ENCODE results near the gene DEXI. TPM values are rescaled to one million over a fixed set of nuclear protein-coding genes. Genes with fewer than 3 reads are reported as not detected.

The DEXI gene
- total RNA-seq, 1 donor = 34.0 TPM

DNA sequence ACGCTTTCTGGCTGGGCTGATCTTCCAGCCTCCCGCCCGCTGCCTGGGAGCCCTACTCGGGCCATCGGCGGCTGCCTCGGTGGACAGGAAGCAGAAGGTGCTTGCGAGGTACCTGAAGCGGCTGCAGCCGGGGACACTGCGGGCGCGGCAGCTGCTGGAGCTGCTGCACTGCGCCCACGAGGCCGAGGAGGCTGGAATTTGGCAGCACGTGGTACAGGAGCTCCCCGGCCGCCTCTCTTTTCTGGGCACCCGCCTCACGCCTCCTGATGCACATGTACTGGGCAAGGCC is 34.6 kb downstream of the DEXI start:
- H3K27me3 ChIP-seq (ENCODE audit: insufficient read depth, low read length) = no peaks in the 10 kb centered on the region

DNA sequence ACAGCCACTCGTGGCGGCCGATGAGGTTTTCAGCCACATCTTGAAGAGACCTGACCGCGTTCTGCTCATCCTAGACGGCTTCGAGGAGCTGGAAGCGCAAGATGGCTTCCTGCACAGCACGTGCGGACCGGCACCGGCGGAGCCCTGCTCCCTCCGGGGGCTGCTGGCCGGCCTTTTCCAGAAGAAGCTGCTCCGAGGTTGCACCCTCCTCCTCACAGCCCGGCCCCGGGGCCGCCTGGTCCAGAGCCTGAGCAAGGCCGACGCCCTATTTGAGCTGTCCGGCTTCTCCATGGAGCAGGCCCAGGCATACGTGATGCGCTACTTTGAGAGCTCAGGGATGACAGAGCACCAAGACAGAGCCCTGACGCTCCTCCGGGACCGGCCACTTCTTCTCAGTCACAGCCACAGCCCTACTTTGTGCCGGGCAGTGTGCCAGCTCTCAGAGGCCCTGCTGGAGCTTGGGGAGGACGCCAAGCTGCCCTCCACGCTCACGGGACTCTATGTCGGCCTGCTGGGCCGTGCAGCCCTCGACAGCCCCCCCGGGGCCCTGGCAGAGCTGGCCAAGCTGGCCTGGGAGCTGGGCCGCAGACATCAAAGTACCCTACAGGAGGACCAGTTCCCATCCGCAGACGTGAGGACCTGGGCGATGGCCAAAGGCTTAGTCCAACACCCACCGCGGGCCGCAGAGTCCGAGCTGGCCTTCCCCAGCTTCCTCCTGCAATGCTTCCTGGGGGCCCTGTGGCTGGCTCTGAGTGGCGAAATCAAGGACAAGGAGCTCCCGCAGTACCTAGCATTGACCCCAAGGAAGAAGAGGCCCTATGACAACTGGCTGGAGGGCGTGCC is 35.1 kb downstream of the DEXI start:
- Histone ChIP-seq H3K27ac (ENCODE audit: low read depth, low read length) (no peak overlapping the region), H3K4me1 (ENCODE audit: insufficient read depth, low read length) (no peaks in the 10 kb centered on the region), H3K4me3 (ENCODE audit: insufficient read depth, low read length) (no peak overlapping the region), H3K79me2 (ENCODE audit: insufficient read depth, low read length) (no peaks in the 10 kb centered on the region), H3K4me2 (ENCODE audit: insufficient read depth, low read length) (no peak overlapping the region), H4K20me1 (ENCODE audit: insufficient read depth, low read length) (no peaks in the 10 kb centered on the region), H3K9me3 (ENCODE audit: low read depth, low read length) (peaks cover 4% of the 10 kb centered on the region), H3K27me3 (ENCODE audit: insufficient read depth, low read length) (no peaks in the 10 kb centered on the region), H2AFZ (ENCODE audit: low read length) (no peak overlapping the region), H3K36me3 (ENCODE audit: insufficient read depth, low read length) (no peaks in the 10 kb centered on the region)
- TF ChIP-seq, protein P1, sequence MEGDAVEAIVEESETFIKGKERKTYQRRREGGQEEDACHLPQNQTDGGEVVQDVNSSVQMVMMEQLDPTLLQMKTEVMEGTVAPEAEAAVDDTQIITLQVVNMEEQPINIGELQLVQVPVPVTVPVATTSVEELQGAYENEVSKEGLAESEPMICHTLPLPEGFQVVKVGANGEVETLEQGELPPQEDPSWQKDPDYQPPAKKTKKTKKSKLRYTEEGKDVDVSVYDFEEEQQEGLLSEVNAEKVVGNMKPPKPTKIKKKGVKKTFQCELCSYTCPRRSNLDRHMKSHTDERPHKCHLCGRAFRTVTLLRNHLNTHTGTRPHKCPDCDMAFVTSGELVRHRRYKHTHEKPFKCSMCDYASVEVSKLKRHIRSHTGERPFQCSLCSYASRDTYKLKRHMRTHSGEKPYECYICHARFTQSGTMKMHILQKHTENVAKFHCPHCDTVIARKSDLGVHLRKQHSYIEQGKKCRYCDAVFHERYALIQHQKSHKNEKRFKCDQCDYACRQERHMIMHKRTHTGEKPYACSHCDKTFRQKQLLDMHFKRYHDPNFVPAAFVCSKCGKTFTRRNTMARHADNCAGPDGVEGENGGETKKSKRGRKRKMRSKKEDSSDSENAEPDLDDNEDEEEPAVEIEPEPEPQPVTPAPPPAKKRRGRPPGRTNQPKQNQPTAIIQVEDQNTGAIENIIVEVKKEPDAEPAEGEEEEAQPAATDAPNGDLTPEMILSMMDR (IDR thresholded peaks at IDR 0.05; ENCODE audit: extremely low read depth, low read depth, low read length) = no peak
- no peak for DNase-seq (ENCODE audit: insufficient read length, low spot score, missing footprints)

More for the DNA sequence above, 34.6 kb downstream of the DEXI start:
- peaks cover 4% of the 10 kb centered on the region for H3K9me3 ChIP-seq (ENCODE audit: low read depth, low read length)
- no peak overlapping the region for H2AFZ ChIP-seq (ENCODE audit: low read length)
- no peak for DNase-seq (ENCODE audit: insufficient read length, low spot score, missing footprints)
- no peak overlapping the region for H3K27ac ChIP-seq (ENCODE audit: low read depth, low read length)
- H3K4me1 ChIP-seq (ENCODE audit: insufficient read depth, low read length) = no peaks in the 10 kb centered on the region
- no peaks in the 10 kb centered on the region for H4K20me1 ChIP-seq (ENCODE audit: insufficient read depth, low read length)
- H3K79me2 ChIP-seq (ENCODE audit: insufficient read depth, low read length) = no peaks in the 10 kb centered on the region
- no peak overlapping the region for H3K4me3 ChIP-seq (ENCODE audit: insufficient read depth, low read length)
- TF ChIP-seq, protein P1 (IDR thresholded peaks at IDR 0.05; ENCODE audit: extremely low read depth, low read depth, low read length) = no peak
- no peak overlapping the region for H3K4me2 ChIP-seq (ENCODE audit: insufficient read depth, low read length)
- H3K36me3 ChIP-seq (ENCODE audit: insufficient read depth, low read length) = no peaks in the 10 kb centered on the region

DNA sequence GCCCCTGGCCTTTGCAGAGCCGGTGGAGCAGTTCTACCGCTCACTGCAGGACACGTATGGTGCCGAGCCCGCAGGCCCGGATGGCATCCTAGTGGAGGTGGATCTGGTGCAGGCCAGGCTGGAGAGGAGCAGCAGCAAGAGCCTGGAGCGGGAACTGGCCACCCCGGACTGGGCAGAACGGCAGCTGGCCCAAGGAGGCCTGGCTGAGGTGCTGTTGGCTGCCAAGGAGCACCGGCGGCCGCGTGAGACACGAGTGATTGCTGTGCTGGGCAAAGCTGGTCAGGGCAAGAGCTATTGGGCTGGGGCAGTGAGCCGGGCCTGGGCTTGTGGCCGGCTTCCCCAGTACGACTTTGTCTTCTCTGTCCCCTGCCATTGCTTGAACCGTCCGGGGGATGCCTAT is 35.8 kb downstream of the DEXI start:
- Histone ChIP-seq H2AFZ (ENCODE audit: low read length) (no peak overlapping the region), H3K4me2 (ENCODE audit: insufficient read depth, low read length) (no peak overlapping the region), H3K36me3 (ENCODE audit: insufficient read depth, low read length) (no peaks in the 10 kb centered on the region), H3K9me3 (ENCODE audit: low read depth, low read length) (peaks cover 4% of the 10 kb centered on the region), H3K4me3 (ENCODE audit: insufficient read depth, low read length) (no peak overlapping the region), H3K27me3 (ENCODE audit: insufficient read depth, low read length) (no peaks in the 10 kb centered on the region), H3K4me1 (ENCODE audit: insufficient read depth, low read length) (no peaks in the 10 kb centered on the region), H4K20me1 (ENCODE audit: insufficient read depth, low read length) (no peaks in the 10 kb centered on the region), H3K27ac (ENCODE audit: low read depth, low read length) (no peak overlapping the region), H3K79me2 (ENCODE audit: insufficient read depth, low read length) (no peaks in the 10 kb centered on the region)
- TF ChIP-seq, protein P1 (IDR thresholded peaks at IDR 0.05; ENCODE audit: extremely low read depth, low read depth, low read length) = no peak
- no peak for DNase-seq (ENCODE audit: insufficient read length, low spot score, missing footprints)

DNA sequence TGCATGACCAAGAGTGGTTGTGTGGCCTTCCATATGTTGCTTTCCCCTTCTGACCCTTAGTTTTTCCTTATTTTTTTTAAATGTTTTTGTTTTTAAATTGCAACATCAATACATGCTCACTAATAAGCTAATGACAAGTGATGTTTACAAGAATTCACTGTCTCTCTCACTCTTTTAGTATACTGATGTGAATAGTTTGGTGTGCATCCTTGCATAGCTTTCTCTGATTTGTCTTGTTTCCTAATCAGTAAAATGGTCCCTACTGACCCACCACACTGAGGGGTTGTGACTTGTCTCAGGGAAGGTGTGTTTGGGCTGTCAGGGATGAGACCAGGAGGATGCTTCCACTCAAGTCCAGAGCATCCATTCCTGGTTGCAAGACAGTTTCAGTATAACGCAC is 39.3 kb downstream of the DEXI start:
- TF ChIP-seq, protein P1 (IDR thresholded peaks at IDR 0.05; ENCODE audit: extremely low read depth, low read depth, low read length) = no peak
- H4K20me1 ChIP-seq (ENCODE audit: insufficient read depth, low read length) = no peaks in the 10 kb centered on the region
- no peaks in the 10 kb centered on the region for H3K27me3 ChIP-seq (ENCODE audit: insufficient read depth, low read length)
- peaks cover 4% of the 10 kb centered on the region for H3K9me3 ChIP-seq (ENCODE audit: low read depth, low read length)
- no peak overlapping the region for H2AFZ ChIP-seq (ENCODE audit: low read length)
- no peak overlapping the region for H3K27ac ChIP-seq (ENCODE audit: low read depth, low read length)
- H3K4me3 ChIP-seq (ENCODE audit: insufficient read depth, low read length) = no peak overlapping the region
- H3K36me3 ChIP-seq (ENCODE audit: insufficient read depth, low read length) = no peaks in the 10 kb centered on the region
- H3K4me1 ChIP-seq (ENCODE audit: insufficient read depth, low read length) = no peaks in the 10 kb centered on the region
- DNase-seq (ENCODE audit: insufficient read length, low spot score, missing footprints) = no peak
- H3K4me2 ChIP-seq (ENCODE audit: insufficient read depth, low read length) = no peak overlapping the region
- no peaks in the 10 kb centered on the region for H3K79me2 ChIP-seq (ENCODE audit: insufficient read depth, low read length)
